ENCODE measurements around the gene AUTS2.

- TF ChIP-seq CTCF (tag by site-specific recombination; IDR thresholded peaks at IDR 0.05) (no peak), ZBTB6 (tag by site-specific recombination; IDR thresholded peaks at IDR 0.05) (no peak), ZNF138 (tag by site-specific recombination; IDR thresholded peaks at IDR 0.05; ENCODE audit: borderline replicate concordance) (no peak), ZNF785 (tag by site-specific recombination; IDR thresholded peaks at IDR 0.05) (no peak), YY1 (tag by site-specific recombination; IDR thresholded peaks at IDR 0.05) (no peak), ZBTB11 (tag by site-specific recombination; conservative IDR thresholded peaks at IDR 0.05; ENCODE audit: low read depth) (no peak)
Observed at GRCh38 chr7:70303780-70304179, 705.5 kb downstream of the AUTS2 start.
